Raji (cell line): ENCODE measurements around the gene KCNE3.

Experiments used
- POLR2A ChIP-seq: IDR thresholded peaks from 2 replicates; pipeline ENCODE4 v1.6.1; 2011; ENCODE audit warnings: low read depth, low read length, control low read depth; ENCODE audit not compliant: insufficient read depth

The KCNE3 gene

GRCh38 chr11:74460481-74461154, 6.7 kb downstream of the KCNE3 start:
- no peak for TF ChIP-seq POLR2A

GRCh38 chr11:74460065-74460464, 7.3 kb downstream of the KCNE3 start:
- TF ChIP-seq POLR2A = no peak

DNA sequence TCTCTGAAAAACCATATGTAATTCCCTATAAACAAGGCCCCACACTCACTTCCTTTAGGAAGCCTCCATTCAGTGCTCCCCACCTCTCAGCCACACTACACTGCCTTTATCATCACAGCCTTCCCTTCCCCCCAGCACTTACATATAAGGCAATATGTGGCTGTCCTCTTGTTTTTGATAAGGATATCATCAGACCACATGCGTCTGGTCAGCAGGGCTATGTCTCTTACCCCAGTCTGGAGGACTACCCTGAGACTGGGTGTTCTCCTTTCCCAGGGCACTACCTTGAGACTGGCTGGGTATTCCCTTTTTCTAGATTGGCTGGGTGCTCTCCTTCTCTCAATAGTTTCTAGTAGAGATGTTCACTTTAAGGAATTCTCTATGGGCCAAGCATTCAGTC, 7.8 kb downstream of the KCNE3 start:
- no peak for TF ChIP-seq POLR2A

DNA sequence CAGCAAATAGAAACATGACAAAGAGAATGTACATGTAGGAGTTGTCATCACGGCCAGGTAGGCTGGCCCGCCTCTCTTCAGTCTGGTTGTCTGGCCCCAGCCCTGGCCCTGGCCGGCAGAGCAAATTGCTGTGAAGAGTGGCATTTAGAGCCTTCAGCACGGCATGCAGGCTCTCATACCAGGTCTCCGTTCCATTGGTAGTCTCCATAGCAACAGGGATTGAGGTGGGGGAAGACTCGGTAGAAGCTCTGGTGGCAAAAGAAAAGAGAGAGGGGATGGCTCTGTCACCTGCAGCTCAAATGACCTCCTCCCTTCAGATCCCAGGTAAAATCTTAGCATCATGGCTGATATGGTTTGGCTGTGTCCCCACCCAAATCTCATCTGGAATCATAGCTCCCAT, 10.0 kb downstream of the KCNE3 start:
- no peak for TF ChIP-seq POLR2A

- TF ChIP-seq POLR2A = no peak
Observed at GRCh38 chr11:74453373-74453975, 13.9 kb downstream of the KCNE3 start.

DNA sequence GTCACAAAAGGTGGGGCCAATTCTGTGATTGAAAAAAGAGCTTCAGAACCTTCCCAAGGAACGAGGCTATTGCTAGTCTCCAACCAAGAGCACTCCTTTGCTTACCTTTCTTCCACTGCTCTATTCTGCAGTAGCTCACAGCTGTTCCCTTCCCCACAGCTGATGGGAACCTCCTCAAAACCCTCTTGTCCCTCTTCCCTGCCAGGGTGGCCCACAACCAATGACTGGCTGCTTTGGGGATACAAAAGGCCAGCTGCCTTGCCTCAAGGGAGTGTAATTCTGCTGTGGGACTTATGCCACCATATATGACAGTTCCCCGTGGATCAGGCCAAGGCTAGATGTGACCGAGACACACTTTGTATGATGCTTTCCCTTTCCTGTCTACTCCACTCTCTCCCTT, 15.0 kb downstream of the KCNE3 start:
- TF ChIP-seq POLR2A = no peak

DNA sequence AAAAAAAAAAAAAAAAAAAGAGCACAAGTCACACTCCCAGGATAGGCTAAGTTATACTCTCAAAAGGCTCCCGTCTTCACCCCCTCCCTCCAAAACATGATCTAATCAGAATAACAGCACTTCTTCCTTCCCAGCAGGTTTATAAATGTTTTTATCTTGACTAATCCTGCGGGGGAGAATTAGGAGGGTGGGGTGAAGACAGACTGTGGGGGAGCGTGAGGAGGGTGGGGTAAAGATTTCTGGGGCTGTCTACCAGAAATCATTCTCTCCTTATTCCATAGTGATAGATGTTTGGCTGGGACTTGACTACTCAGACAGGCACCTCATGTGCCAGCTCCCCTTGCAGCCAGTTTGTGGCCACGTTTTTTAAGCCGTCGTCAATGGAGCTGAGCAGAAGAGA, 17.0 kb downstream of the KCNE3 start:
- TF ChIP-seq POLR2A = no peak

DNA sequence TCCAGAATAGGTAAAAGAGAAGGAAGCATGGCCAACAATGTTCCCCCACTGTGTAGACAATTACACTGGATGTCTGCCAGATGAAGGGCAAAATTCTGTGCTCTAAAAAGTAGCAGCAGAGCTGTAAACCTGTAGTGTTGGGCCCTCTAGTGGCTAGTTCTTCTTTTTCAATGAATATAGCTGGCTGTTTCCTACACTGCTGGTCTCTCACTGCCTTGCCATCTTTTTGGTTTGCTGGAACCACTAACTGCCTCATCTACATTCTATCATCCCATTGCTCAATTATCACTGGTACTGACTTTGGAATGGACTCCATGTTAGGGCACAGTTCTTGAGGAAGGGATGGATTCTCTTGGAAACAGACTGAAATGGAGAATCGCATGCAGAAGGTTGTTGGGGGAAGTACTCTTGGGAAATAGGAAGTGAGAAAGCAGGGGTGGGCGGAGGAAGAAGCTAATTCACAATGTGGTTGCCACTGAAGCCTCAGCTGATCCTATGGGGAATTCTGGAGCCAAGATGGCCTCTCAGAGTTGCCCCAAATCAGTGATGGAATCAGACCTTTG, 17.9 kb downstream of the KCNE3 start:
- TF ChIP-seq POLR2A = no peak

DNA sequence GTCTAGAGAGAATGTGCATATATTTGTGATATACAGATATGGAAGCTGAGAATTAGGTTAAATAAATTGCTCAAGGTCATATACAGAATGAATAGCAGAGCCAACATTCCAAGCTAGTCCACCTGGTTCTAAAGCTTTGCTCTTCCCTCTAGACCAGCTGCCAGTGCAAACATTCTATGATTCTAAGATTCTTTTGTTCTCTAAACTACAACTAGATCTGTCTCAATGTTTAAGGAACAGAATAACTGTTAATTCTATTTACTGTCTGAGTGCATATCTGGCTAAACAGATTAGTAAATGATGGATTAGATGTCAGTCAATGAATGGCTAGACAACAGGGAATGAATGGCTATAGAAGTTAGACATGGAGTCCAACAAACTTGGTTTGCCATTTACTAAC, 19.6 kb downstream of the KCNE3 start:
- TF ChIP-seq POLR2A = no peak

DNA sequence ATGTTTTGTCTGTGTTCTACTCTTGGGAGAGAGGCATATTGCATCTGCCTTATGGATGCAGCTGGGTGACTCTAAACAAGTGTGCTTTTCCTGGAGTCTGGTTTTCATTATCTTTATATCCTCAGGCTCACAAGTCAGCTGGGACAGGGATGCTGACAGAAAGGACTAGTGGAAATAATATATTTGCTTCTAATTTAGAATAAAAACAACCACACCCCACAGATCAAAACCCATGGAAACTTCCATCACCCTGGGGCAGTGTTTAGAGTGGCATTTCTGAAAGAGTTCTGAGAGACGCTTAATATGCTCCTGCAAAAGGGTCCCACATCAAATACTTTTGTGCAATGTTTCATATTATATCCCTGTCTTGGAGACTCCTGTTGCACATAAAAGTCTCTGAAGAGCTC, 20.8 kb downstream of the KCNE3 start:
- TF ChIP-seq POLR2A = no peak

DNA sequence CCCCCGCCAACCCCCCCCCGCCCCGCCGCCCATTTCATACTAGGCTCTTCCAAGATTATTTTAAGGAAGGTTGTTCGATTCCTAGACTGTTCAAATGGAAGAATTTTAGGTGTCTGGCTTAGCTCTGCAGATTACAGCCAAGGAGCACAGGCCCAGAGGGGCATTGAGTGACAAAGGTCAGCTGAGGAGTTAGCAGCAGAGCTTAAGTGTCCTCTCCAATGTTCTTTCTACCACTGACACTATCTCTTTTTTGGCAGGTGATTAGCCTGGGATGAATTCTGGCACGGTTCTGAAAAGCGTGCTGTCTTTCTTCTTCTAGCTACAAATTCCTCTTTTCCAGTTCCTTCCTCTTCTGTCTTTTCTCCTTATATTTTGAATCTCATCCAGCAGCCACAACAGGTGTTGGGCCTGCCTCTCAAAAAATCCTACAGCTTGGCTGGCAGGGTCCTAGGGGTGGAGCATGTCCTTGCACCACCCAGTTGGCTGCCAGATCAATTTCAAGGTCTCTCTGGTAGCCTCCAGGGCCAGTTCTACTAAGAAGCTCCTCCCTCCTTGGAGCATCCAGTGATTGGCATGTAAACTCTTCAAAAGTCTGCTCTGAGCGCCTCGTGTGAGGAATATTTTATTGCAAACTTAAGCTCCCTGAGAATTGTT, 23.0 kb downstream of the KCNE3 start:
- TF ChIP-seq POLR2A = no peak

GRCh38 chr11:74443071-74443864, 24.1 kb downstream of the KCNE3 start:
- no peak for TF ChIP-seq POLR2A

DNA sequence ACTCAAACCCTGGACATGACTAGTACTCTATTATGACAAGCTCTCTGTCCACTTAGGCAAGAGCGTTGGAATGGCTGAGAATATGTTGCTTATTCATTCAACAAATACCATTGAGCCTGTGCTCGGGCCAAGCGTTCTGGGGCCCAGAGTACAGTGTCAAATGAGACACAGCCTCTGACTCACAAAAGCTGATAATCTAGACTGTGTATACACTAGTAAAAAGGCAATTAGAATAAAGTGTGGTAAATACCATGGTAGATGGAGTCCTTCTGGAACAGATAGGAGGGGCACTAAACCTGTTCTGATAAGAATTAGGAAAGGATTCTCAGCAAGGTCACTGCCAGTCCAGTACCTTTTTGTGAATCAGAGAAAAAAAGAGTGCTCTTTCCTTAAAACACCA, 24.7 kb downstream of the KCNE3 start:
- TF ChIP-seq POLR2A = no peak

DNA sequence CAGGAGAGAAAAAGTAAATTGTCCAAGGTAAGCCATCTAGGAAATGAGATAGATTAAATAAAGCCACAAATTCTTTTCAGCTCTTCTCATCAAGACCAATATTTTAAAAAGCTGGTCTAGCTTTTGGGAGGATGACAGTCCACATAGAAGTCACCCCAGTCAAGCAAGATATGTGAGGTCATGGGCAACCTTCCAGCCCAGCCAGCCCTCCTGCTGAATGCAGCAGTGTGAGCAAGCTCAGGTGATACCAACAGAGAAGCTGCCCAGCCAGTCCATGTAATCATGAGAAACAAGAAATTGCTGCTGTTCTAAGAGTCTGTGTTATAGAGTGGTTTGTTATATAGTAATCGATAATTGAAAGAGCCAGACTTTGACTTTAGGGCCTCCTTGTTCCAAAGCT, 28.7 kb downstream of the KCNE3 start:
- no peak for TF ChIP-seq POLR2A

DNA sequence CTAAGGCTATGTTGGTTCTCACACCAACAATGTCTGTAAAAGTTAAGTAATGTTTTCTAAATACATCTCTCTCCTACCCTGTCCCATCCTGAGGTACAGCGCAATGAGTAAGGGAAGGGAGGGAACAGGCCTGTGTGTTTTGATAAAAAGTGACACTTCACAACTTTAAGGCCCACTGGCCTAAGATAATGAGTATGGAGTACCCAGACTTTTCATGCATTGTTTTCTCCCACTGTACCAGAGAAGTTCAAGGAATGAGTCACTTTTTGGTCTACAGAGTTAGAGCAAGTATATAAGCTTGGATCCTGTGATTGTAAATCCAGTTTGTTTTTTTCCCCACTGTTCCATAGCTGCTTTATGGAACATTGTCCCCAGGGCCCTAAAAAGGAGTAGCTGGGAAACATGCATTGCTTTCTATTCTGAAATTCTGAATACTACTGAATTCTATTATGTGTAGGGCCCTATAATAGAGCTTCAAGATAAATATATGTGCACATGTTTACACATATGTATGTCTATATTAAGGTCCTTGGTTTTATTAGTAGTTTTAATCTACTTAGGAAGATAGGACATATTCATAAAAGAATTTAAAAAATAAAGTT, 29.8 kb downstream of the KCNE3 start:
- TF ChIP-seq POLR2A = no peak

DNA sequence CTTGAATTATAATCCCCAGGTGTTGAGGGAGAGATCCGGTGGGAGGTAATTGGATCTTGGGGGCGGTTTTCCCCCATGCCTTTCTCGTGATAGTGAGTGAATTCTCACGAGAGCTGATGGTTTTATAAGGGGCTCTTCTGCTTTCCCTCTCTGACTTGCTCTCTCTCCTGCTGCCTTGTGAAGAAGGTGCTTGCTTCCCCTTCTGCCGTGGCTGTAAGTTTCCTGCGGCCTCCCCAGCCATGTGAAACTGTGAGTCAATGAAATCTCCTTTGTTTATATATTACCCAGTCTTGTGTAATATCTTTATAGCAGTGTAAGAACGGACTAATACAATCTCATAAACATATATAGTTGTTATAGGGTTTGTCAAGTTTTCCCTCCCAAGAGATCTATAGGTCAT, 32.8 kb downstream of the KCNE3 start:
- TF ChIP-seq POLR2A = no peak

DNA sequence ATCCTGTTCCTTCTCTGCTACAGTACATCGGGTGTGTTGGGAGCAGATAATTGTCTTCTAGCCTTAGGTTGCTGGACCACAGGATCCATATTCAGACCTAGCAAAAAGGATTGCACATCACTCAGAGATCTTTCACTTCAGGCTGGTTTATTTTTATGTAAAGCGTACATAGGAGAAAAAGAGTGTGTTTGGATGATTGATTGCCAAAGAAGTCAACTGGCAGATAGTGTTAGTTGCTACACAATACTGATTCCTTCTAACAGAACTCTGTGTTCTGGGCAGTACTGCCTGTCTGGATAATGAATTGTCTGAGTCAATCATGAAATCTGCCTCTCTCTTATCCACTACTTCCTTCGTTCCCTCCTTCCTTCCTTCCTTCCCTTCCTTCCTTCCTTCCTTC, 38.1 kb downstream of the KCNE3 start:
- no peak for TF ChIP-seq POLR2A
